ENCODE results near the gene SIRT5.

DNA sequence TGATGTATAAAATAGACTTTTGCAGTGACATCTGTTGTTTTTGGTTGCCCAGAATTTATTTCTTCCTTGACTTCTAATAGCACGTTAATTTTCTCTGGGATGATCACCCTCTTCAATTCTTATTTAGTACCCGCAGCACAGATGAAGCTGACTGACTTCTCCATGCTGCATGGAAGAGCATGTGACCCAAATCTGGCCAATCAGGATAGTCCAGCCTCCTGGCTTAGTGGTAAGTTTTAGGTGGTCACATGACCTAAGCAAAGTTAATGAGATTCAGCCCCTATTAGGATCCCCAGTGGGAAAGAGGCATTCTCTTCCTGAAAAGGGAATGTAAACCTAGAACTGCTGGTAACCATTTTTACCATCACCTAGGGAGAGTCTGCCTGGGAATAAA is 13.8 kb upstream of the SIRT5 start:
- no peak for TF ChIP-seq POLR2A (IDR thresholded peaks at IDR 0.05)
- TF ChIP-seq, protein P1, sequence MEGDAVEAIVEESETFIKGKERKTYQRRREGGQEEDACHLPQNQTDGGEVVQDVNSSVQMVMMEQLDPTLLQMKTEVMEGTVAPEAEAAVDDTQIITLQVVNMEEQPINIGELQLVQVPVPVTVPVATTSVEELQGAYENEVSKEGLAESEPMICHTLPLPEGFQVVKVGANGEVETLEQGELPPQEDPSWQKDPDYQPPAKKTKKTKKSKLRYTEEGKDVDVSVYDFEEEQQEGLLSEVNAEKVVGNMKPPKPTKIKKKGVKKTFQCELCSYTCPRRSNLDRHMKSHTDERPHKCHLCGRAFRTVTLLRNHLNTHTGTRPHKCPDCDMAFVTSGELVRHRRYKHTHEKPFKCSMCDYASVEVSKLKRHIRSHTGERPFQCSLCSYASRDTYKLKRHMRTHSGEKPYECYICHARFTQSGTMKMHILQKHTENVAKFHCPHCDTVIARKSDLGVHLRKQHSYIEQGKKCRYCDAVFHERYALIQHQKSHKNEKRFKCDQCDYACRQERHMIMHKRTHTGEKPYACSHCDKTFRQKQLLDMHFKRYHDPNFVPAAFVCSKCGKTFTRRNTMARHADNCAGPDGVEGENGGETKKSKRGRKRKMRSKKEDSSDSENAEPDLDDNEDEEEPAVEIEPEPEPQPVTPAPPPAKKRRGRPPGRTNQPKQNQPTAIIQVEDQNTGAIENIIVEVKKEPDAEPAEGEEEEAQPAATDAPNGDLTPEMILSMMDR (IDR thresholded peaks at IDR 0.05) = no peak
